GM12878 (cell line): ENCODE measurements around the gene PCSK6. TPM values are rescaled to one million over a fixed set of nuclear protein-coding genes. Genes with fewer than 3 reads are reported as not detected.

ENCODE experiments used
- ATF2 ChIP-seq: IDR thresholded peaks from 2 replicates; pipeline ENCODE4 v1.6.1; 2012; ENCODE audit warnings: low read length, inconsistent platforms
- ATF7 ChIP-seq: fragments of 450-650 bp; IDR thresholded peaks from 2 replicates; pipeline ENCODE4 v1.6.1; 2016; ENCODE audit warnings: low read depth, mild to moderate bottlenecking
- BACH1 ChIP-seq: fragments of 450-650 bp; IDR thresholded peaks from 2 replicates; pipeline ENCODE4 v1.6.1; 2017; ENCODE audit warnings: mild to moderate bottlenecking, borderline replicate concordance
- CTCF ChIP-seq, 3 experiments: IDR thresholded peaks in 2 of 3; conservative IDR thresholded peaks in 1 of 3; 2 replicates each; pipeline ENCODE4 v1.5.1; 2011; ENCODE audit warnings: low read depth in 3 of 3, low read length in 3 of 3, mild to moderate bottlenecking in 3 of 3, control low read depth in 2 of 3, moderate library complexity in 2 of 3, inconsistent platforms in 1 of 3, mixed read lengths in 1 of 3; ENCODE audit not compliant: control insufficient read depth in 2 of 3, insufficient read depth in 1 of 3; ENCODE audit errors: extremely low read depth in 1 of 3
- GABPA ChIP-seq: IDR thresholded peaks from 2 replicates; pipeline ENCODE4 v1.6.1; 2014; ENCODE audit warnings: antibody characterized with exemption, low read depth, mild to moderate bottlenecking, inconsistent platforms
- MEF2B ChIP-seq: fragments of 450-650 bp; IDR thresholded peaks from 2 replicates; pipeline ENCODE4 v1.6.1; 2018; ENCODE audit warnings: mild to moderate bottlenecking, moderate library complexity; ENCODE audit not compliant: partially characterized antibody, poor library complexity, severe bottlenecking
- MXI1 ChIP-seq: fragments of 150-350 bp; IDR thresholded peaks from 2 replicates; pipeline ENCODE4 v1.6.1; 2011; ENCODE audit warnings: low read depth, mild to moderate bottlenecking, inconsistent platforms, low read length, improper control_type of control experiment
- NBN ChIP-seq: fragments of 450-650 bp; IDR thresholded peaks from 2 replicates; pipeline ENCODE4 v1.6.1; 2016
- NR2C2 ChIP-seq: IDR thresholded peaks from 2 replicates; pipeline ENCODE4 v1.6.1; 2011; ENCODE audit warnings: borderline replicate concordance, low read depth; ENCODE audit not compliant: control insufficient read depth, insufficient read length
- NR2F1 ChIP-seq: fragments of 450-650 bp; conservative IDR thresholded peaks from 2 replicates; pipeline ENCODE4 v1.6.1; 2017; ENCODE audit warnings: mild to moderate bottlenecking
- NRF1 ChIP-seq: conservative IDR thresholded peaks from 2 replicates; pipeline ENCODE4 v1.6.1; 2011; ENCODE audit warnings: mild to moderate bottlenecking, low read depth, low read length, improper control_type of control experiment
- PAX8 ChIP-seq: fragments of 450-650 bp; IDR thresholded peaks from 2 replicates; pipeline ENCODE4 v1.6.1; 2017; ENCODE audit warnings: mild to moderate bottlenecking, moderate library complexity
- PML ChIP-seq: IDR thresholded peaks from 2 replicates; pipeline ENCODE4 v1.6.1; 2012; ENCODE audit warnings: low read length, inconsistent platforms
- RB1 ChIP-seq: fragments of 450-650 bp; formaldehyde crosslinking; IDR thresholded peaks from 2 replicates; pipeline ENCODE4 v1.6.1; 2017; ENCODE audit warnings: mild to moderate bottlenecking, borderline replicate concordance
- RCOR1 ChIP-seq: conservative IDR thresholded peaks from 2 replicates; pipeline ENCODE4 v1.6.1; 2012; ENCODE audit warnings: low read depth, low read length, improper control_type of control experiment
- RFX5 ChIP-seq: IDR thresholded peaks from 2 replicates; pipeline ENCODE4 v1.6.1; 2011; ENCODE audit warnings: low read depth, low read length, improper control_type of control experiment
- SPI1 ChIP-seq: IDR thresholded peaks from 2 replicates; pipeline ENCODE4 v1.6.1; 2011; ENCODE audit warnings: low read depth, mild to moderate bottlenecking, low read length, moderate library complexity, borderline replicate concordance; ENCODE audit not compliant: insufficient read depth
- STAT1 ChIP-seq: fragments of 450-650 bp; conservative IDR thresholded peaks from 2 replicates; pipeline ENCODE4 v1.6.1; 2014; ENCODE audit warnings: antibody characterized with exemption, mild to moderate bottlenecking
- TAF1 ChIP-seq: IDR thresholded peaks from 2 replicates; pipeline ENCODE4 v1.6.1; 2011; ENCODE audit warnings: mild to moderate bottlenecking, low read depth, low read length, borderline replicate concordance
- YBX1 ChIP-seq: fragments of 450-650 bp; IDR thresholded peaks from 2 replicates; pipeline ENCODE4 v1.6.1; 2016; ENCODE audit warnings: antibody characterized with exemption
- ZBTB40 ChIP-seq: fragments of 450-650 bp; IDR thresholded peaks from 2 replicates; pipeline ENCODE4 v1.6.1; 2016; ENCODE audit warnings: mild to moderate bottlenecking, moderate library complexity, borderline replicate concordance
- ZNF207 ChIP-seq: fragments of 450-650 bp; IDR thresholded peaks from 2 replicates; pipeline ENCODE4 v1.6.1; 2014; ENCODE audit warnings: antibody characterized with exemption, mild to moderate bottlenecking, borderline replicate concordance
- ZSCAN29 ChIP-seq: fragments of 450-650 bp; IDR thresholded peaks from 2 replicates; pipeline ENCODE4 v1.6.1; 2017; ENCODE audit warnings: mild to moderate bottlenecking, moderate library complexity
- polyA plus RNA-seq, 11 experiments: library from polyadenylated mRNA; depleted of rRNA in 4 of 11; unstranded in 6 of 11; stranded (reverse) in 5 of 11; fragments of >200 nt; fragmentation: Nextera tagmentation in 4 of 11; fragmentation: Illumina TruSeq in 1 of 11; extraction: Ambion mirVana in 4 of 11; extraction: Trizol in 1 of 11; gene quantifications; 1 replicate in 1 of 11; 2 replicates in 10 of 11; pipeline versions ENCODE4 v1.2.1 to v1.2.3, GENCODE V29; 2011 to 2016; ENCODE audit warnings: inconsistent platforms in 2 of 11, missing spikeins in 2 of 11, low read depth in 1 of 11
- total RNA-seq, 4 experiments: library from RNA; depleted of rRNA in 3 of 4; stranded (reverse); fragments of >200 nt in 3 of 4; fragmentation: Illumina TruSeq in 1 of 4; extraction: Trizol in 1 of 4; gene quantifications; 2 replicates each; pipeline versions ENCODE4 v1.2.1 to v1.2.3, GENCODE V29; 2013 to 2021

Gene PCSK6
- total and polyA plus RNA-seq, 10 of the 15 experiments (the other 5 are each of a cell fraction or from before 2014, with no cell fraction given): 0.19 to 0.67 (median 0.25) TPM; not detected in 4

- TF ChIP-seq BACH1: no peak
- peak; percentile 24; the same call in 1 of the 2 replicates for TF ChIP-seq ZSCAN29
- no peak for TF ChIP-seq RCOR1
- no peak for TF ChIP-seq GABPA
- no peak for TF ChIP-seq ATF2
- TF ChIP-seq PAX8: no peak
- peak; percentile 57; the same call in 1 of the 2 replicates for TF ChIP-seq NBN
- TF ChIP-seq ATF7: no peak
- TF ChIP-seq MEF2B: peak; percentile 48
- no peak for TF ChIP-seq STAT1
- peak; percentile 80 for TF ChIP-seq NR2F1
- no peak for TF ChIP-seq RFX5
- TF ChIP-seq MXI1: 0 out of 2 replicates have a peak, but pooled peaks have one; percentile 27
- no peak for TF ChIP-seq TAF1
- no peak for TF ChIP-seq NR2C2
- TF ChIP-seq NRF1: no peak
- TF ChIP-seq SPI1: no peak
- TF ChIP-seq PML: no peak
- 0 out of 2 replicates have a peak, but pooled peaks have one; percentile 13 for TF ChIP-seq RB1
- TF ChIP-seq ZNF207: no peak
- peak; percentile 76 to 95 (median 92); a peak in 5 of 6 replicates for TF ChIP-seq CTCF (IDR thresholded peaks at IDR 0.05 in 2 of 3, conservative IDR thresholded peaks at IDR 0.05 in 1 of 3; ENCODE audit: control insufficient read depth in 2 of 3, extremely low read depth in 1 of 3, insufficient read depth in 1 of 3, low read depth in 3 of 3, low read length in 3 of 3)
- TF ChIP-seq ZBTB40: no peak
- no peak for TF ChIP-seq YBX1
Measured at GRCh38 chr15:101258238-101259144, 231.0 kb downstream of the PCSK6 start (continued).
